Adrenal gland (tissue), 12 donors: ENCODE measurements around the gene ARHGAP6. TPM values are rescaled to one million over a fixed set of nuclear protein-coding genes. Genes with fewer than 3 reads are reported as not detected.

Experiments
- DNase-seq, 7 donors: peaks; one replicate each; pipeline ENCODE4 v3.0.0-alpha.2; 2019 to 2020
- H3K27ac ChIP-seq, 5 donors: fragments of 200-600 bp; sonication (generic) in 4 of 5; 1 replicate in 3 of 5; 2 replicates in 2 of 5; pipeline versions ENCODE4 v1.5.1 to v1.8.0; 2016 to 2020; ENCODE audit warnings: mild to moderate bottlenecking in 1 of 5
- H3K27me3 ChIP-seq: fragments of 200-600 bp; 2 replicates; pipeline ENCODE4 v1.8.0; 2021
- H3K36me3 ChIP-seq, 2 donors: fragments of 200-600 bp; replicated peaks in 1 of 2; 1 replicate in 1 of 2; 2 replicates in 1 of 2; pipeline versions ENCODE4 v1.5.1 to v1.8.0; 2018 to 2022
- H3K4me1 ChIP-seq, 2 donors: fragments of 200-600 bp; replicated peaks in 1 of 2; 1 replicate in 1 of 2; 2 replicates in 1 of 2; pipeline versions ENCODE4 v1.5.1 to v1.8.0; 2018 to 2021
- H3K4me3 ChIP-seq, 4 donors: fragments of 200-600 bp; sonication (generic) in 3 of 4; one replicate each; pipeline ENCODE4 v1.5.1; 2016 to 2018
- H3K9me3 ChIP-seq, 3 donors: fragments of 200-600 bp; sonication (generic) in 1 of 3; replicated peaks in 1 of 3; 1 replicate in 2 of 3; 2 replicates in 1 of 3; pipeline versions ENCODE4 v1.5.1 to v1.8.0; 2016 to 2021
- POLR2A ChIP-seq, 2 donors: fragments of 450-650 bp; IDR thresholded peaks; one replicate each; pipeline ENCODE4 v1.6.1; 2017; ENCODE audit warnings: antibody characterized with exemption in 2 of 2, mild to moderate bottlenecking in 2 of 2, moderate library complexity in 1 of 2
- WGBS, 4 donors: extraction: QIAGEN DNeasy Blood & Tissue Kit in 2 of 4; methylation state at CpG; one replicate each; pipeline versions ENCODE4 v1.1.5 to v1.1.7; 2013 to 2017; 5-methylcytosine and 5-hydroxymethylcytosine counted together
- intact Hi-C, 2 donors: fragments of 100-400 bp; cut with DNase I; formaldehyde crosslinking; loops; one replicate each; pipeline versions ENCODE4 v1.14.1 to v1.15.0; 2022 to 2023
- polyA plus RNA-seq, 3 donors: library from polyadenylated mRNA; stranded (reverse); fragments of 200-250 nt in 2 of 3; fragments of 350-450 nt in 1 of 3; fragmentation: Illumina TruSeq in 1 of 3; extraction: RNeasy Lipid Tissue Mini Kit (QIAGEN cat#74804) in 1 of 3; gene quantifications; one replicate each; pipeline ENCODE4 v1.2.3, GENCODE V29; 2013 to 2014
- total RNA-seq, 9 donors: library from RNA; depleted of rRNA in 4 of 9; stranded (reverse); fragments of >200 nt in 4 of 9; fragments of 120-200 nt in 1 of 9; fragmentation: NEBNext Ultra II Directional in 1 of 9; extraction: Animal tissue kit (Norgen Biotek cat#: 25700) in 1 of 9; gene quantifications; one replicate each; pipeline versions ENCODE4 v1.1.0 to v1.2.4, GENCODE V29; 2013 to 2023
- TF ChIP-seq, protein P1 (sequence below), 6 experiments: fragments of 450-650 bp in 4 of 6; fragments of 200-600 bp in 2 of 6; sonication (generic) in 1 of 6; IDR thresholded peaks; 1 replicate in 5 of 6; 2 replicates in 1 of 6; pipeline versions ENCODE4 v1.5.1 to v1.8.0; 2016 to 2021; ENCODE audit warnings: antibody characterized with exemption in 6 of 6, mild to moderate bottlenecking in 2 of 6, moderate library complexity in 1 of 6
- donor health status: healthy with polysubstance abuse.
- donor health status: Bipolar disorder and iron deficiency.
- donor health status: DM: yes; HTN: yes; CAD: no.
- donor health status: DM: no; HTN: no; CAD: no.
- donor health status: DM: no; HTN: no; CAD: no.
- donor health status: DM: yes; HTN: yes; CAD: no.

ARHGAP6 gene
- total and polyA plus RNA-seq, 12 donors: 0.78 to 4.2 (median 2.7) TPM

DNA sequence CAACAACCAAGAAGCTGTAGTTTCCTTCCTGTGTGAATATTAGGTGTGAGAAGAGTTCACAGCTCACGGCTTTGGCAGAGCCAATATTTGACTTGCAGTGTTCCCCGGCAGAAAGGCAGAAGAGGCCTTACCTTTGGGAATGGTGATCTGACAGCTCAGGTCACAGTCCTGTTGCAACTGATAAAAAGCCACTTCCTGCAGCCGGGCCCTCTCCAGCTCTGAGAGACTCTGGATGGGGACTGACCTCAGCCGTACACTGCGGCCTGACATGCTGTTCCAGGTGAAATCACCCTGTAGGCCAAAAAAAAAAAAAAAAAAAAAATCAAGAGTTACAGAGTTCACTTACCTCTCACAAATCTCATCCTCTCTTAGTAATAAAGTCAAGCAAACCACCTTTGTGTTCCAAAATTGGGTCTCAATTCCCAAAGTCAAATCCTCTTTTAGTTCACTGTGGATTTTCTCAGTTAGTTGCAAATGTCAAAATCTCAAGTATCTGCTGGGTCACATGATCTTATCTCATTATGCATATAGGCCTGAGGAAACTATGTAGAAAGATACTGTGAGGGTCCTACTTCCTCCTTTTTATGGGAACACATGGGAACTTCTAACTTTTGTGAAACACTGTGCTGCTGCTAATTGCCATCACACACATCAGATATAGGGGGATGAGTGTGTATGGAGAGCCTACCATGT lies 411.2 kb downstream of the ARHGAP6 start:
- peaks cover 5% of the 10 kb centered on the region for H3K27me3 ChIP-seq
- no peak for TF ChIP-seq POLR2A (IDR thresholded peaks at IDR 0.05)
- TF ChIP-seq, protein P1, sequence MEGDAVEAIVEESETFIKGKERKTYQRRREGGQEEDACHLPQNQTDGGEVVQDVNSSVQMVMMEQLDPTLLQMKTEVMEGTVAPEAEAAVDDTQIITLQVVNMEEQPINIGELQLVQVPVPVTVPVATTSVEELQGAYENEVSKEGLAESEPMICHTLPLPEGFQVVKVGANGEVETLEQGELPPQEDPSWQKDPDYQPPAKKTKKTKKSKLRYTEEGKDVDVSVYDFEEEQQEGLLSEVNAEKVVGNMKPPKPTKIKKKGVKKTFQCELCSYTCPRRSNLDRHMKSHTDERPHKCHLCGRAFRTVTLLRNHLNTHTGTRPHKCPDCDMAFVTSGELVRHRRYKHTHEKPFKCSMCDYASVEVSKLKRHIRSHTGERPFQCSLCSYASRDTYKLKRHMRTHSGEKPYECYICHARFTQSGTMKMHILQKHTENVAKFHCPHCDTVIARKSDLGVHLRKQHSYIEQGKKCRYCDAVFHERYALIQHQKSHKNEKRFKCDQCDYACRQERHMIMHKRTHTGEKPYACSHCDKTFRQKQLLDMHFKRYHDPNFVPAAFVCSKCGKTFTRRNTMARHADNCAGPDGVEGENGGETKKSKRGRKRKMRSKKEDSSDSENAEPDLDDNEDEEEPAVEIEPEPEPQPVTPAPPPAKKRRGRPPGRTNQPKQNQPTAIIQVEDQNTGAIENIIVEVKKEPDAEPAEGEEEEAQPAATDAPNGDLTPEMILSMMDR (IDR thresholded peaks at IDR 0.05): no peak
- H3K9me3 ChIP-seq: no peaks in the 10 kb centered on the region
- H3K27ac ChIP-seq: no peak overlapping the region
- DNase-seq: no peak
- H3K4me1 ChIP-seq: no peaks in the 10 kb centered on the region
- WGBS, 4 donors: 81 to 83% (median 82%) methylated on average over 5 of the region's 5 CpGs
- intact Hi-C loops: no loop called here
- no peaks in the 10 kb centered on the region for H3K36me3 ChIP-seq
- no peak overlapping the region for H3K4me3 ChIP-seq

GRCh38 chrX:11244636-11245035 lies 421.1 kb downstream of the ARHGAP6 start:
- no peak overlapping the region for H3K27ac ChIP-seq
- no peak for DNase-seq
- intact Hi-C loops: no loop called here
- WGBS, 4 donors: 16 to 29% (median 24%) methylated on average over 2 of the region's 2 CpGs
- no peaks in the 10 kb centered on the region for H3K4me1 ChIP-seq
- no peaks in the 10 kb centered on the region for H3K36me3 ChIP-seq
- no peak overlapping the region for H3K4me3 ChIP-seq
- H3K9me3 ChIP-seq: no peaks in the 10 kb centered on the region
- H3K27me3 ChIP-seq: no peaks in the 10 kb centered on the region
- TF ChIP-seq, protein P1 (IDR thresholded peaks at IDR 0.05): no peak
- no peak for TF ChIP-seq POLR2A (IDR thresholded peaks at IDR 0.05)

GRCh38 chrX:11242704-11243103 lies 423.0 kb downstream of the ARHGAP6 start:
- Histone ChIP-seq H3K27ac (no peak overlapping the region), H3K9me3 (no peaks in the 10 kb centered on the region), H3K4me3 (no peak overlapping the region), H3K27me3 (no peaks in the 10 kb centered on the region), H3K4me1 (no peaks in the 10 kb centered on the region), H3K36me3 (no peaks in the 10 kb centered on the region)
- intact Hi-C loops: no loop called here
- DNase-seq: no peak
- TF ChIP-seq POLR2A (IDR thresholded peaks at IDR 0.05): no peak
- TF ChIP-seq, protein P1 (IDR thresholded peaks at IDR 0.05): no peak

DNA sequence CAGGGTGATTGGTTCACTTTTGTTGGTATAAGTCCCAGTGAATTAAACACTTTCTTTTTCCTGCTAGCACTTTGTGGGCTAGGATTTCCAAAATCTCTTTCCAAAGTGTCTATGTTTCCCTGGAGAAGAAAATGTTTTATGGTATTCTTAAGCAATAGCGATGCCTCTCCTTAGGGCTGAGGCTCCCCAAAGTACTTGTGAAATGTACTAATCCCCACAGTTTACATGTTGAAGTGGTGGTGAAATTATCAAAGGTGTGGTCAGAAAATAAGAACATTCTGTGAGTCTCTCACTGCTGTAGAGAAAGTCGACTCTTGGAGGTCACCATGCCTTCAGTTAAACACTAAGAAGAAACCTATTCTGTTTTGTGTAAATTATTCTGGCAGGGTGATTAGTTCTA lies 424.0 kb downstream of the ARHGAP6 start:
- H3K27ac ChIP-seq: no peak overlapping the region
- TF ChIP-seq POLR2A (IDR thresholded peaks at IDR 0.05): no peak
- TF ChIP-seq, protein P1 (IDR thresholded peaks at IDR 0.05): no peak
- intact Hi-C loops: no loop called here

More for the DNA sequence above, 424.0 kb downstream of the ARHGAP6 start:
- 69 to 88% (median 72%) methylated on average over 2 of the region's 2 CpGs for WGBS, 4 donors
- Histone ChIP-seq H3K36me3 (no peaks in the 10 kb centered on the region), H3K27me3 (peaks cover 2% of the 10 kb centered on the region), H3K9me3 (no peaks in the 10 kb centered on the region), H3K4me3 (no peak overlapping the region), H3K4me1 (no peaks in the 10 kb centered on the region)
- DNase-seq: no peak
